Hippocampal formation (tissue), 2 donors: ENCODE data around the gene EP400.

Experiments
- DNase-seq, 2 donors: peaks; one replicate each; lab custom pipeline; 2025; lab: John Stamatoyannopoulos, UW

EP400 gene

GRCh38 chr12:131949431-131950181 is at the start of gene EP400:
Gene EP400 (plus strand): TSS chr12:131949942. CDS start chr12:131960620, 10,678 bp downstream.
- DNase-seq = peak; percentile 87 to 89

- no peak for DNase-seq
These were observed 49.3 kb upstream of the EP400 start for GRCh38 chr12:131900397-131900796.

- DNase-seq = no peak
These were observed 48.1 kb upstream of the EP400 start for GRCh38 chr12:131901431-131902331.

GRCh38 chr12:131902332-131903241 is 47.2 kb upstream of the EP400 start:
- DNase-seq = no peak

GRCh38 chr12:131903270-131904255 is 46.2 kb upstream of the EP400 start:
- DNase-seq = no peak

GRCh38 chr12:131904346-131904745 is 45.4 kb upstream of the EP400 start:
- DNase-seq = no peak

- no peak for DNase-seq
These were observed 44.6 kb upstream of the EP400 start for GRCh38 chr12:131905081-131905629.

- DNase-seq = no peak
These were observed 44.1 kb upstream of the EP400 start for GRCh38 chr12:131905630-131906091.

GRCh38 chr12:131907379-131908091 is 42.2 kb upstream of the EP400 start:
- DNase-seq = no peak

- DNase-seq = no peak
These were observed 41.4 kb upstream of the EP400 start for GRCh38 chr12:131908092-131909080.

GRCh38 chr12:131909081-131909751 is 40.5 kb upstream of the EP400 start:
- DNase-seq = no peak

- no peak for DNase-seq
These were observed 40.0 kb upstream of the EP400 start for GRCh38 chr12:131909752-131910219.

- DNase-seq = no peak
These were observed 39.3 kb upstream of the EP400 start for GRCh38 chr12:131910302-131911027.

- DNase-seq = no peak
These were observed 38.6 kb upstream of the EP400 start for GRCh38 chr12:131911028-131911650.

GRCh38 chr12:131911851-131912477 is 37.8 kb upstream of the EP400 start:
- DNase-seq = no peak
